SU-DHL-6 (cell line): ENCODE data around the gene PDE9A.

Experiments
- EZH2phosphoT487 ChIP-seq: fragments of 200-600 bp; sonication (generic), shearing (Covaris generic); conservative IDR thresholded peaks from 2 replicates; pipeline ENCODE4 v1.6.1; 2018; ENCODE audit warnings: mild to moderate bottlenecking, antibody characterized with exemption, low read length, moderate library complexity, mixed read lengths
- TF ChIP-seq, protein P1 (sequence below): fragments of 200-600 bp; sonication (generic); IDR thresholded peaks from one replicate; pipeline ENCODE4 v1.5.1; 2017; ENCODE audit warnings: antibody characterized with exemption, mild to moderate bottlenecking, low read length, moderate library complexity; ENCODE audit not compliant: insufficient read depth, poor library complexity, severe bottlenecking

DNA sequence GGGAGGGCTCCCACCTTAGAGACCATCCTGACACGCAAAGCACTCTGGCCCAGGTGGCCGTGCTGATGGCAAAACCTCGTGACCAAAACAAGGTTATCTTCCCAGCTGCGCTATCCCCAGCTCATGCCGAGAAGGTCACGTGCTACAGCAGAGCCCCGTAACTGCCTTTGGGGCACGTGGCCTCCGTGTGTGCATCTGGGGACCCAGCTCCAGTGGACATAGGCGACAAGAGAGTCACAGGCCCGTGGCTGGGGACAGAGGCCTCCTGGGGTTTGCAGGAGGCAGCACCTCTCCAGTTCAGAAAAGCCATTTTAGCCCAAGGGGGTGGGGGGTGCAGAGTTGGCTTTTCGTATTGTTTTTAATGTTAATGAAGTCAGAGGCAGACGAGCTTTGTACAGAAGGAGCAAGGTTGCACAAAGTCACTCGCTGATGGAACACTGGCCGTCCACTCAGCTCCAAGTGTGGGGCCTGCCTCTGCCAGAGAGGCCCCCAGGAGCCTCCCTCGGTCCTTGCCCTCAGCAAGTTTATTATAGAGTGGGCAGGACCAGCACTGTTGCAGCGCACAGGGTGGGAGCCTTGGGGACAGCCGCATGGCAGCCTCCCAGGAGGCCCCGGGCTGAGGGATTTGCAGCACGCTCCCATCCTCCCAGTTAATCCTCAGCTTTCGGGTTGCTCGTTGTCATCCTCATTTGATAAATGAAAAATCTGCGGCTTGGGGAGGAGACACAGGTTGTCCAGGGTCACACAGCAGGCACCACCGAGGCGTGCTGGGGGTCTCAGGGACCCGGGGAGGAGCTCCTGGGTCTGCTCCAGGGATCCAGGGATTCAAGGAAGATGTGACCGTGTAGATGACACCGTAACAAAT is 8.0 kb upstream of the PDE9A start:
- TF ChIP-seq, protein P1, sequence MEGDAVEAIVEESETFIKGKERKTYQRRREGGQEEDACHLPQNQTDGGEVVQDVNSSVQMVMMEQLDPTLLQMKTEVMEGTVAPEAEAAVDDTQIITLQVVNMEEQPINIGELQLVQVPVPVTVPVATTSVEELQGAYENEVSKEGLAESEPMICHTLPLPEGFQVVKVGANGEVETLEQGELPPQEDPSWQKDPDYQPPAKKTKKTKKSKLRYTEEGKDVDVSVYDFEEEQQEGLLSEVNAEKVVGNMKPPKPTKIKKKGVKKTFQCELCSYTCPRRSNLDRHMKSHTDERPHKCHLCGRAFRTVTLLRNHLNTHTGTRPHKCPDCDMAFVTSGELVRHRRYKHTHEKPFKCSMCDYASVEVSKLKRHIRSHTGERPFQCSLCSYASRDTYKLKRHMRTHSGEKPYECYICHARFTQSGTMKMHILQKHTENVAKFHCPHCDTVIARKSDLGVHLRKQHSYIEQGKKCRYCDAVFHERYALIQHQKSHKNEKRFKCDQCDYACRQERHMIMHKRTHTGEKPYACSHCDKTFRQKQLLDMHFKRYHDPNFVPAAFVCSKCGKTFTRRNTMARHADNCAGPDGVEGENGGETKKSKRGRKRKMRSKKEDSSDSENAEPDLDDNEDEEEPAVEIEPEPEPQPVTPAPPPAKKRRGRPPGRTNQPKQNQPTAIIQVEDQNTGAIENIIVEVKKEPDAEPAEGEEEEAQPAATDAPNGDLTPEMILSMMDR = no peak
- TF ChIP-seq EZH2phosphoT487 = no peak
